Stimulated activated CD4-positive, alpha-beta T cell treated with anti-CD3 and anti-CD28 coated beads, Interleukin-2, amount 100 ng/mL, for 24 hours (primary cell): ENCODE measurements around the gene GNAO1.

Source experiments
- DNase-seq, 2 donors: peaks; one replicate each; pipeline ENCODE4 v3.0.0-alpha.2; 2020

The GNAO1 gene

GRCh38 chr16:56338566-56339318 lies 147.5 kb downstream of the GNAO1 start:
- DNase-seq: no peak

GRCh38 chr16:56339431-56340195 lies 148.3 kb downstream of the GNAO1 start:
- DNase-seq: no peak

- no peak for DNase-seq
These were observed 149.1 kb downstream of the GNAO1 start for GRCh38 chr16:56340416-56340815.

- DNase-seq: no peak
These were observed 149.6 kb downstream of the GNAO1 start for GRCh38 chr16:56340864-56341365.

GRCh38 chr16:56341656-56342399 lies 150.5 kb downstream of the GNAO1 start:
- no peak for DNase-seq

- no peak for DNase-seq
These were observed 152.6 kb downstream of the GNAO1 start for GRCh38 chr16:56343661-56344517.

- DNase-seq: no peak
These were observed 153.5 kb downstream of the GNAO1 start for GRCh38 chr16:56344518-56345405.

GRCh38 chr16:56345406-56346050 lies 154.2 kb downstream of the GNAO1 start:
- no peak for DNase-seq

- no peak for DNase-seq
These were observed 155.0 kb downstream of the GNAO1 start for GRCh38 chr16:56346131-56346890.

GRCh38 chr16:56347166-56347565 lies 155.9 kb downstream of the GNAO1 start:
- DNase-seq: no peak

- no peak for DNase-seq
These were observed 156.4 kb downstream of the GNAO1 start for GRCh38 chr16:56347670-56348069.

- DNase-seq: no peak
These were observed 157.1 kb downstream of the GNAO1 start for GRCh38 chr16:56348168-56349085.

GRCh38 chr16:56349086-56349415 lies 157.8 kb downstream of the GNAO1 start:
- DNase-seq: no peak

- no peak for DNase-seq
These were observed 158.4 kb downstream of the GNAO1 start for GRCh38 chr16:56349711-56350161.

GRCh38 chr16:56350491-56351405 lies 159.5 kb downstream of the GNAO1 start:
- no peak for DNase-seq

- no peak for DNase-seq
These were observed 160.2 kb downstream of the GNAO1 start for GRCh38 chr16:56351481-56351880.

- DNase-seq: no peak
These were observed 161.2 kb downstream of the GNAO1 start for GRCh38 chr16:56352351-56353053.
